HepG2 (cell line): ENCODE results near the gene ATP5F1E. TPM values are rescaled to one million over a fixed set of nuclear protein-coding genes. Genes with fewer than 3 reads are reported as not detected.

Source experiments
- ARID2 ChIP-seq: sonication (generic); formaldehyde crosslinking; IDR thresholded peaks from 2 replicates; pipeline ENCODE4 v1.8.1; 2022; ENCODE audit warnings: mild to moderate bottlenecking, missing genetic modification reagents, borderline replicate concordance
- ARID4A ChIP-seq: sonication (generic); formaldehyde crosslinking; IDR thresholded peaks from 2 replicates; pipeline ENCODE4 v1.5.0; 2020; ENCODE audit warnings: mild to moderate bottlenecking, missing genetic modification reagents, borderline replicate concordance
- ATRX ChIP-seq: sonication (generic); formaldehyde crosslinking; IDR thresholded peaks from 2 replicates; pipeline ENCODE4 v1.4.0; 2020; ENCODE audit warnings: missing genetic modification reagents, borderline replicate concordance
- CTCF ChIP-seq: sonication (generic); formaldehyde crosslinking; IDR thresholded peaks from 2 replicates; pipeline ENCODE4 v1.5.0; 2020; ENCODE audit warnings: mild to moderate bottlenecking, missing genetic modification reagents, moderate library complexity
- DBP ChIP-seq: sonication (generic); formaldehyde crosslinking; IDR thresholded peaks from 2 replicates; pipeline ENCODE4 v1.4.0; 2020; ENCODE audit warnings: missing genetic modification reagents; ENCODE audit errors: not compliant biosample characterization
- GPBP1L1 ChIP-seq: sonication (generic); formaldehyde crosslinking; IDR thresholded peaks from 2 replicates; pipeline ENCODE4 v1.5.0; 2020; ENCODE audit warnings: mild to moderate bottlenecking, missing genetic modification reagents
- MLLT10 ChIP-seq: sonication (generic); formaldehyde crosslinking; IDR thresholded peaks from 2 replicates; pipeline ENCODE4 v1.4.0; 2020; ENCODE audit warnings: missing genetic modification reagents
- SMARCE1 ChIP-seq: fragments of 450-650 bp; IDR thresholded peaks from 2 replicates; pipeline ENCODE4 v1.6.1; 2017; ENCODE audit warnings: borderline replicate concordance
- TAF1 ChIP-seq: sonication (generic); formaldehyde crosslinking; IDR thresholded peaks from 2 replicates; pipeline ENCODE4 v1.4.0; 2020; ENCODE audit warnings: missing genetic modification reagents
- ZBTB39 ChIP-seq: sonication (generic); formaldehyde crosslinking; IDR thresholded peaks from 2 replicates; pipeline ENCODE4 v1.5.0; 2020; ENCODE audit warnings: missing genetic modification reagents
- ZBTB8A ChIP-seq: sonication (generic); formaldehyde crosslinking; IDR thresholded peaks from 2 replicates; pipeline ENCODE4 v1.4.0; 2020; ENCODE audit warnings: mild to moderate bottlenecking, low read depth, missing genetic modification reagents, borderline replicate concordance
- ZNF143 ChIP-seq: sonication (generic); formaldehyde crosslinking; IDR thresholded peaks from 2 replicates; pipeline ENCODE4 v1.4.0; 2020; ENCODE audit warnings: missing genetic modification reagents
- ZNF20 ChIP-seq: sonication (generic); formaldehyde crosslinking; IDR thresholded peaks from 2 replicates; pipeline ENCODE4 v1.4.0; 2020; ENCODE audit warnings: mild to moderate bottlenecking, moderate library complexity, missing genetic modification reagents
- ZNF251 ChIP-seq: sonication (generic); formaldehyde crosslinking; IDR thresholded peaks from 2 replicates; pipeline ENCODE4 v1.9.0; 2021; ENCODE audit warnings: mild to moderate bottlenecking, missing genetic modification reagents
- ZNF484 ChIP-seq: sonication (generic); formaldehyde crosslinking; IDR thresholded peaks from 2 replicates; pipeline ENCODE4 v1.5.1; 2020; ENCODE audit warnings: mild to moderate bottlenecking, low read depth, missing genetic modification reagents, borderline replicate concordance
- ZNF691 ChIP-seq: sonication (generic); formaldehyde crosslinking; IDR thresholded peaks from 2 replicates; pipeline ENCODE4 v1.4.0; 2020; ENCODE audit warnings: missing genetic modification reagents, low read depth, mild to moderate bottlenecking, borderline replicate concordance
- ZNF781 ChIP-seq: sonication (generic); formaldehyde crosslinking; IDR thresholded peaks from 2 replicates; pipeline ENCODE4 v1.5.1; 2020; ENCODE audit warnings: borderline replicate concordance, mild to moderate bottlenecking, missing genetic modification reagents; ENCODE audit errors: not compliant biosample characterization
- polyA plus RNA-seq, 8 experiments: library from polyadenylated mRNA; depleted of rRNA in 3 of 8; stranded (reverse) in 7 of 8; unstranded in 1 of 8; fragments of >200 nt; fragmentation: Illumina TruSeq in 4 of 8; extraction: Trizol in 4 of 8; gene quantifications; 2 replicates each; pipeline versions ENCODE4 v1.2.1 to v1.2.3, GENCODE V29; 2011 to 2016; ENCODE audit warnings: low read depth in 4 of 8, missing spikeins in 1 of 8, mixed read lengths in 1 of 8; ENCODE audit not compliant: insufficient read depth in 1 of 8
- total RNA-seq, 5 experiments: library from RNA; depleted of rRNA; stranded (reverse); fragments of >200 nt; fragmentation: Illumina TruSeq; extraction: Trizol; gene quantifications; 2 replicates each; pipeline ENCODE4 v1.2.3, GENCODE V29; 2016; ENCODE audit warnings: low read depth in 1 of 5

Gene ATP5F1E
- total and polyA plus RNA-seq, 2 of the 13 experiments (the other 11 are each of a cell fraction or from before 2014, with no cell fraction given): 121 to 134 TPM

- TF ChIP-seq ATRX (CRISPR knock-in tag) (no peak), ARID2 (CRISPR knock-in tag) (peak; percentile 60; the same call in 1 of the 2 replicates), DBP (no peak), GPBP1L1 (CRISPR knock-in tag) (no peak), ARID4A (CRISPR knock-in tag) (peak; percentile 95), ZNF143 (CRISPR knock-in tag) (peak; percentile 25), TAF1 (CRISPR knock-in tag) (peak; percentile 96), ZNF20 (CRISPR knock-in tag) (peak; percentile 98), ZNF781 (CRISPR knock-in tag) (peak; percentile 98), MLLT10 (CRISPR knock-in tag) (no peak), ZBTB39 (CRISPR knock-in tag) (0 out of 2 replicates have a peak, but pooled peaks have one; percentile 87), ZNF691 (CRISPR knock-in tag) (peak; percentile 64; the same call in 1 of the 2 replicates), CTCF (CRISPR knock-in tag) (peak; percentile 21; the same call in 1 of the 2 replicates), ZNF251 (CRISPR knock-in tag) (no peak; the same call in 1 of the 2 replicates), SMARCE1 (no peak), ZBTB8A (CRISPR knock-in tag) (peak; percentile 92), ZNF484 (CRISPR knock-in tag) (no peak)
Observed at GRCh38 chr20:59032023-59032712, at the start of gene ATP5F1E (continued).
